Measurements from ENCODE around the gene WDTC1. TPM values are rescaled to one million over a fixed set of nuclear protein-coding genes. Genes with fewer than 3 reads are reported as not detected.
"Not testable (repeated sequence)": the region's sequence is repeated elsewhere in the genome, so short reads cannot be mapped to it uniquely, and the experiment has no call there.

WDTC1 gene
- total RNA-seq, 2 donors from 2014 or later, result 34.6 to 43.5 TPM

DNA sequence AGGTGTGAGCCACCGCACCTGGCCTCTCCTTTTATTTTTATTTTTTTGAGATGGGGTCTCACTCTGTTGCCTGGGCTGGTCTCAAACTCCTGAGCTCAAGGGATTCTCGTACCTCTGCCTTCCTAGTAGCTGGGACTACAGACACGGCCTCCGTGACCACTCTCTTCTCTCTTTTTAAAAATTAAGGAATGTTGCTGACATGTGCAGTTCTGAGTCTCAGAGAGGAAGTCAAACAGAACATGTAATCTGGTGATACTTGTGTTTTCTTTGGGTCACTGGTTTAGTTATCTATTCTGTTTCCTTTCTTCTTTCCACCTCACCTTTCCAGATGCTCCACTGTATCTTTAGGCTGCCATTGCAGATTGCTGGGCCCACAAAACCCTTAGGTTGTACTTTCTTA lies 2.7 kb downstream of the WDTC1 start:
- TF ChIP-seq CTCF (IDR thresholded peaks at IDR 0.05), result no peak
- Histone ChIP-seq H3K9me3 (no peaks in the 10 kb centered on the region), H3K4me1 (ENCODE audit: control insufficient read depth in 1 of 2, low read depth in 2 of 2) (peaks cover 12 to 16% of the 10 kb centered on the region in 2 donors), H3K27me3 (replicated peaks; ENCODE audit: insufficient read depth) (no peaks in the 10 kb centered on the region), H3K27ac (no peak overlapping the region), H3K36me3 (no peaks in the 10 kb centered on the region), H3K4me3 (no peak overlapping the region)
- ATAC-seq (ENCODE audit: insufficient number of reproducible peaks, low FRiP score, low read depth), result no peak
- DNase-seq (ENCODE audit: low spot score), result no peak

- no peak overlapping the region for H3K27ac ChIP-seq
- no peaks in the 10 kb centered on the region for H3K36me3 ChIP-seq
- no peaks in the 10 kb centered on the region for H3K27me3 ChIP-seq (replicated peaks; ENCODE audit: insufficient read depth)
- H3K4me3 ChIP-seq, result no peak overlapping the region
- H3K4me1 ChIP-seq (ENCODE audit: control insufficient read depth in 1 of 2, low read depth in 2 of 2), result peaks cover 12 to 16% of the 10 kb centered on the region in 2 donors
- TF ChIP-seq CTCF (IDR thresholded peaks at IDR 0.05), result no peak
- DNase-seq (ENCODE audit: low spot score) (no peak), ATAC-seq (ENCODE audit: insufficient number of reproducible peaks, low FRiP score, low read depth) (no peak)
- no peaks in the 10 kb centered on the region for H3K9me3 ChIP-seq
Observed at GRCh38 chr1:27238032-27238431, 3.6 kb downstream of the WDTC1 start.

- ATAC-seq (ENCODE audit: insufficient number of reproducible peaks, low FRiP score, low read depth), result no peak
- no peak for DNase-seq (ENCODE audit: low spot score)
- Histone ChIP-seq H3K9me3 (no peaks in the 10 kb centered on the region), H3K4me1 (ENCODE audit: control insufficient read depth in 1 of 2, low read depth in 2 of 2) (peaks cover 4% of the 10 kb centered on the region in 2 donors), H3K36me3 (no peaks in the 10 kb centered on the region), H3K27me3 (replicated peaks; ENCODE audit: insufficient read depth) (no peaks in the 10 kb centered on the region), H3K27ac (no peak overlapping the region), H3K4me3 (no peak overlapping the region)
- TF ChIP-seq CTCF (IDR thresholded peaks at IDR 0.05), result no peak
Observed at GRCh38 chr1:27241677-27242076, 7.2 kb downstream of the WDTC1 start.

- H3K4me3 ChIP-seq; H3K36me3 ChIP-seq; H3K9me3 ChIP-seq; ATAC-seq (ENCODE audit: insufficient number of reproducible peaks, low FRiP score, low read depth); H3K27ac ChIP-seq; H3K27me3 ChIP-seq (replicated peaks; ENCODE audit: insufficient read depth); H3K4me1 ChIP-seq (ENCODE audit: control insufficient read depth in 1 of 2, low read depth in 2 of 2); DNase-seq (ENCODE audit: low spot score): not testable (repeated sequence)
Observed at GRCh38 chr1:27243665-27244064, 9.2 kb downstream of the WDTC1 start.

GRCh38 chr1:27246194-27246593 lies 11.8 kb downstream of the WDTC1 start:
- no peaks in the 10 kb centered on the region for H3K36me3 ChIP-seq
- DNase-seq (ENCODE audit: low spot score) (no peak), ATAC-seq (ENCODE audit: insufficient number of reproducible peaks, low FRiP score, low read depth) (no peak)
- no peaks in the 10 kb centered on the region for H3K27me3 ChIP-seq (replicated peaks; ENCODE audit: insufficient read depth)
- H3K4me3 ChIP-seq, result no peak overlapping the region
- TF ChIP-seq CTCF (IDR thresholded peaks at IDR 0.05), result no peak
- H3K9me3 ChIP-seq, result no peaks in the 10 kb centered on the region
- no peak overlapping the region for H3K27ac ChIP-seq
- no peaks in the 10 kb centered on the region for H3K4me1 ChIP-seq (ENCODE audit: control insufficient read depth in 1 of 2, low read depth in 2 of 2)

DNA sequence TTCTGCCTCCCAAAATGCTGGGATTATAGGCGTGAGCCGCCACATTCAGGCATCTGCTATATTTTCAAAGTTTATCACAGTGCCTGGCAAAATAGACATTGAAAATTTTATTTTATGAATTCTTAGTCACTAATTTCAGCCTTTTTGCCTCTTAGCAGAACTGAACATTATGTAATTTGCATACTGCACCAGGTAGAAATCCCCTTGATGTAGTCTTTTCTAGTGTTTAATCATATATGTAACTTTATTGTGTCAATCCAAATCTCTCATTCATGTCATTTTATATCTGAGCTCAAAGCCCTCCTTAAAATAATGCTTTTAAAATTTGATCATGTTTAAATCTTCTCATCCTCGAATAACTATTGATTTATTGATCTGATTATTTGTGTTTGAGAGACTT lies 19.2 kb downstream of the WDTC1 start:
- H3K27me3 ChIP-seq (replicated peaks; ENCODE audit: insufficient read depth), result no peaks in the 10 kb centered on the region
- H3K27ac ChIP-seq, result no peak overlapping the region
- DNase-seq (ENCODE audit: low spot score), result no peak
- H3K4me1 ChIP-seq (ENCODE audit: control insufficient read depth in 1 of 2, low read depth in 2 of 2), result no peaks in the 10 kb centered on the region
- no peaks in the 10 kb centered on the region for H3K36me3 ChIP-seq
- TF ChIP-seq CTCF (IDR thresholded peaks at IDR 0.05), result no peak
- no peaks in the 10 kb centered on the region for H3K9me3 ChIP-seq
- H3K4me3 ChIP-seq, result no peak overlapping the region
- ATAC-seq (ENCODE audit: insufficient number of reproducible peaks, low FRiP score, low read depth), result no peak
